Ammon's horn (tissue), 1 donor: ENCODE measurements around the gene DNER.
A peak's percentile ranks its signal among the peaks of the same experiment; 100 is the strongest.
"Not testable (repeated sequence)": the region's sequence is repeated elsewhere in the genome, so short reads cannot be mapped to it uniquely, and the experiment has no call there.

Experiments used
- DNase-seq: peaks from one replicate; pipeline ENCODE4 v3.0.0-alpha.2; 2016; ENCODE audit warnings: low spot score

The DNER gene

DNA sequence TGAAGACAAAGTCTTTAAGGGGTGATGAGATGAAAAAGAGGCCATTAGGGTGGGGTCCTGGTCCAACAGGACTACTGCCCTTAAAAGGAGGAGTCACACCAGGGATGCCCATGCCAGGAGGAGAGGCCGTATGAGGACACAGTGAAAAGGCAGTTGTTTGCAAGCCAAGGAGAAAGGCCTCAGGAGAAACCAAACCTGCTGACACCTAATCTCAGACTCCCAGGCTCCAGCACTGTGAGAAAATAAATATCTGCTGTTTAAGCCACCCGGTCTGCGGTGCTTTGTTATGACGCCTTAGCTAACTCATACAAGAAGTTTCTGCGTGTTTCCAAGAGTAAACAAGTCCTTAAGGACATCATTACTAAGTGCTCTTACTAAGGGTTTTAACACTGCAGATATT is 93.6 kb downstream of the DNER start:
- no peak for DNase-seq

DNA sequence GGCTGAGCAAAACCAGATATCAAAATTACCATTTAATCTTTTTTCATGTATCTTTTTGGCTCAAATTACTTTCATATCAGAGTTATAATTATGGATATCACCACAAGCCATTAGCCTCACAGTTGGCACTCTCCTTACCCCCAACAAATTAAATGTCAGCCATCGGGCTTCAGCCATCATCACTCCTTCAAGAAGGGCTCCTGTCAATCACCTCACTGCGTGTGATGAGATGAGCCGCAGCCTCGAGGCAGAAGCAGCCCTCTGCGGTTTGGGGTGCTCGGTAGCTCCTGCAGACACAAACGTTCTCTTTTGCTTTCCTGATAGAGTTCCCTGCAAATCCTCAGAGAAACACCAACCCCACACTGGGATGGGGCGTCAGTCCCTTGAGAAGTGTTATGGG is 94.1 kb downstream of the DNER start:
- DNase-seq, result no peak

DNA sequence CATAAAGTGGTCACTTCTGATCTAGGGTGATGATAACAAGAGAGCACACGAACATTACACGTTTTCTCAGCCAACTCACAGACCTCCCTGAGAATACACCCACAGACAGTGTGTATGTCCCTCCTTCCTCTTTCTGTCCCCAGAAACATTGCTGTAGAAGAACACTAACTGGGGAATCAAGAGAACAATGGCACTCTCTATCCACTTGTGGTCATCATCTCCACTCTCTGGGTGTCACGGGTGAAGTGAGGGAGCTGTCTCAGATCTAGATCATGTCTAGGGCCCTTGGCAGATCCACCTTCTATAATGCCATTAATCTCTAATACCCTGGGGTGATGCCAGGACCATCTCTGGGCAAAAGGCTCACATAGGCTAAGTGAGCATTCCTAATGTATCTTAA is 97.9 kb downstream of the DNER start:
- peak; percentile 24 for DNase-seq

DNA sequence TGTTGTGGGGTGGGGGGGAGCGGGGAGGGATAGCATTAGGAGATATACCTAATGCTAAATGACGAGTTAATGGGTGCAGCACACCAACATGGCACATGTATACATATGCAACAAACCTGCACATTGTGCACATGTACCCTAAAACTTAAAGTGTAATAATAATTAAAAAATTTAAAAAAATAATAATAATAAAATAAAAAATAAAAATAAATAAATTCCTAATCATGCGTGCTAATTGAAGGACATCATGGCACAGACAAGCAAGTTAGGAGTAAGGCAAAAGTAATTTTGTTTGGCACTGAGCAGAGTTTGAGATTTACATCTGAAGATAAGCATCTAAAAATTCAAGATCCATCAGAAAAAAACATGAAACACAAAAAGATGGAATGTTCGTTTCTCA is 100.3 kb downstream of the DNER start:
- DNase-seq, result not testable (repeated sequence)

DNA sequence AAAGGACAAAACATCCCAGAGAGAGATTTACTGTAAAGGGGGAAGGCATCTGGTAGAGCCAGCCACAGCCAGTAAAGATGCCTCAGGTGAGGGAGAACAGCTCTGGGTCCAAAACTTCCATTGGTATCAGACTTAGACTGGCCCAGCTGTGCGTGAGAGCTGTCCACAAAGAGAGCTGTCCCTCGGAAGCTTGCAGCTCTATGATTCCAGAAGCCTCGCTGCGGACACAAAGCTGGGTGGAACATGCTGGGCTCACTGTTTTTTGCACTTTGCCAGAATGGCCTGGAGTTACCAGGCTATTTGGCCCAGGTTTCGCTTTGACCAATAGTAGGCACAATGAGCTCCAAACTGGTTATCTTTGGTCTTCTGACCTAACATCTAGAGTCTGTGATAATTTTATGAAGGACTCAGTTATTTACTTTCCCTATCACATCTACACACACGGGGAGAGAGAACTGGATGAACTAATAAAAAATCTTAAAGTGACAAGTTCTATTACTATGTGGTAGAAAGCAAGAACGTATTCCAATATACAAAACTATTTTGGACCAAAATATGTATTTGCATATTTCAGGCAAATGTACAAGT is 101.9 kb downstream of the DNER start:
- DNase-seq, result peak; percentile 48

DNA sequence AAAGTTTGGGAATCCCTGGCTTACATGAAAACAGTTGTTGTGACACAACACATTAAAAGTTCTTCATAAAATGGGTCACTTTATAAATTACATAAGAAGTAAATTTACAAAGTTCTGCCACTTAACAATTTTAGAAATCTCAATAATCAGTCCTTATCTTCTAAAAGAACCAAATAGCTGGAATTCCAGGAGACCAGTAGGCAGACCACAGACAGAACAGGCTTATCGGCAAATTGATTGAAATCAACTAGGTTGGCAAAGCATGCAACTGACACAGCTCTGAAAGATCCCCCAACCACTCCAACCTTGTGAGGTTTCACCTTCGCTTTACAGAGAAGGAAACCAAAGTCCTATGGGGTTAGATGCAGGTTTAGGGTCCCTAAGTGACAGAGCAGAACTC is 103.0 kb downstream of the DNER start:
- no peak for DNase-seq

DNA sequence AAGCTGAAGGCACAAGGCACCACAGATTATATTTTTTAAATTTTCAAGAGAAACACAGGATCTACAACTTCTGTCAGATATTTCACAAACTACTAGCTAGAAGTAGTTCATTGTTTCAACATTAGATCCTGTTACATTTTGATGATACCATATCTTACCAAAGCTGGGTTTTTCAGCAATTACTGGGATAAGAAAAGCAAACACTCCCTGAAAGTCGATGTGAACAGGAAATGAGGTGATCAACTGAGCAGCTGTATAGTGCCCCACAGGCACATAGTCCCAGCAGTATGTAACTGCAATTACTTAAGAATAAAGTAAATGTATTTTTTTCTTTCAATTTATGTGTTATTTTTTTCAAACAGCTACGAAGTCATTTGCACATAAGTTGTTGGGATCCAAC is 103.5 kb downstream of the DNER start:
- DNase-seq, result no peak

DNA sequence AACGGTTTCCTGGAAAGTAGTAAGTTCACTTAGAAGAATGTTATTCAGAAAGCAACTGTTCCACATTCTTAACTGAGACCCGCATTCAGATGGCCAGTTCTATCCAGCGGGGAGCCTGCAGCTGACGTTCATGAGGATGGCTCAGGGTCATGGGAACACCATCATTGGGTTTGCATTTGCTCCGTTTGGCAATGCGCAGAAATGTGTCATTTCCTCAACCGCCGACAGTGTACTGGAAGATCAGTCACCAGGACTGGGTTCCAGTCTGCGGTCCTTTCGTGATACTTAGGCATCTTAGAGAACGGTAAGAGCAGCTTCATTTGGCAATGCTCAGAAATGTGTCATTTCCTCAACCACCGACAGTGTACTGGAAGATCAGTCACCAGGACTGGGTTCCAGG is 104.0 kb downstream of the DNER start:
- DNase-seq, result no peak

DNA sequence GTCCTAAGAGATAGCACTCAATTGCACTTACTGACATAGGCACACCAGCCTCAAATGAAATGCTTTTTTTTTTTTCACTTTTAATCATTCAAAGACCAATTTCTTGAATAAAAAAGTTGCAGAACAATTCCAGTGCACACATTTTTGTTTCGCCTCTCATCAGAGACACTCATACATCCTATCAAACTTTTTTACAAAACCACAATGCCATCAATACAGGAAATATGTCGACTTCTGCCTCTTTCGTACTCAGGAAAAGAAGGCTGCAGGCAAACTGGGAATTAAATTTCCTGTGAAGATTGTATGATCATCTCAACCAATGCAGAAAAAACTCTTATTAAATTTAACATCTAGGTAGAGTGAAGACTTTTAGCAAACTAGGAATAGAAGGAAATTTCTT is 112.4 kb downstream of the DNER start:
- DNase-seq, result no peak

DNA sequence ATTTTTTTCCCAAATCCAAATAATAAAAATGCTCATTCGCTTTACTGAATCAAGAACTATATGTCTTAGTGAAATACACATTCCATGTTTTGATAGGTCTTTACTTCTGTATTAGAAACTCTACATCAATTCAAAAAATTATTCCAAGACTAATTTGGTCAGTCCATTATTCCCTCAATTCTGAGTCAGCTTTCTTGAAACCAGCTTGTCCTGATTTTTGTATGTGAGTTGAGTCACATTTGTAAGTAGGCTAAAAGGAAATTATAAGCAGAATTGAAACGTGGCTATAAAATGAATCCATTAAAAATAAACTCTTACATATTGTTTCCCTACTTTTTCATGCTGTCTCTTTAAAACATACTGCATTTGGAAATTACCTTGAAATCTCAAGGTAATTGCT is 113.0 kb downstream of the DNER start:
- DNase-seq, result no peak

DNA sequence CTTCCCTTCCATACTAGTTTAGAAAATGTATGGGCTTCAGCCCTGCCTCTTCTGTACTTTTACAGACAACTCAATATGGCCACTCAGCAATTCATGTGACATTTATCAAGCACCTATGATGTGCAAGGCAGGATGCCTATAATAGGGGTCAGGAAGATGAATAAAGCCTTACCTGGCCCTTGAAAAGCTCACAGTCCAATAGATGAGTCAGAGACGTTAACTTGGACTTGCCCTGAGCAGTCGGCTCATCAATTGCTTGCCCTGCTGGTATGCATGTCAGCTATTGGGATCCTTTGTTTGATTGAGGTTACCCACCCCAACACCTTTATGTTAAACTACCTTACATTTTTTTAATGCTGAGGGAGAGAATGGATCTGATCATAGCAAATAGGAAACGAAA is 116.1 kb downstream of the DNER start:
- DNase-seq, result no peak

DNA sequence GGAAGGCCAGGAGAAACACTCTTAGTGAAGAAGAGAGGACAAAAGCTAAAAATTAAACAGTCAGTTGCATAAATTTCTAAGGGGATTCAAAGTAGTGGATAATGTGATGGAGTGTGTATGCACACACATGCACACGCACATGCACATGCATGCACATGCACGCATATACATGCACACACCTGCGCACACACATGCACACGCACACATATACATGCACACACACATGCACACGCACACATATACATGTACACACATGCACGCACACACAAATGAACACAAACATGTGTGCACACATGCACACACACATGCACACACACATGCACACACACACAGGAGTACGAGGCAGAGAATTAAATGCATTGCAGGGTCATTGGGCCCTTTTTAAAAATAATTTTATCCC is 117.6 kb downstream of the DNER start:
- DNase-seq, result no peak

DNA sequence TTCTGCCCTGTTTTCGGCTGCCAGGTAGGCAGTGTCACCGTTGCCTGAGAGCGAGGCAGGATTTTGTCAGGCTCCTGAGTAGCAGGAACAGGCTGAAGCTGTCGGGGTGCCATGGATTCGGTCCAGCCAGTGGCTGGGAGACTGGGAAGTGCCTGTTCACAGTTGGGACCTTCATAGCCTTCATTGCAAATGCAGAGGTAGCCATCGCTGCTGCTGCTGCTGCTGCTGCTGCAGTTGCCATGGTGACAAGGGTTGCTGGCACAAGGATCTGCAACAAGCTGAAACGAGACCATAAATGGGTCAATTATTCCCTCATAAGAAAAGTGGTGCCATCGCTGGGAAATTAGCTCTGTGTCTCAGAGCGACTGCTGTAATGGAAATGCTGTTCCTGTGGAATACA is 122.7 kb downstream of the DNER start:
- peak; percentile 87 for DNase-seq

DNA sequence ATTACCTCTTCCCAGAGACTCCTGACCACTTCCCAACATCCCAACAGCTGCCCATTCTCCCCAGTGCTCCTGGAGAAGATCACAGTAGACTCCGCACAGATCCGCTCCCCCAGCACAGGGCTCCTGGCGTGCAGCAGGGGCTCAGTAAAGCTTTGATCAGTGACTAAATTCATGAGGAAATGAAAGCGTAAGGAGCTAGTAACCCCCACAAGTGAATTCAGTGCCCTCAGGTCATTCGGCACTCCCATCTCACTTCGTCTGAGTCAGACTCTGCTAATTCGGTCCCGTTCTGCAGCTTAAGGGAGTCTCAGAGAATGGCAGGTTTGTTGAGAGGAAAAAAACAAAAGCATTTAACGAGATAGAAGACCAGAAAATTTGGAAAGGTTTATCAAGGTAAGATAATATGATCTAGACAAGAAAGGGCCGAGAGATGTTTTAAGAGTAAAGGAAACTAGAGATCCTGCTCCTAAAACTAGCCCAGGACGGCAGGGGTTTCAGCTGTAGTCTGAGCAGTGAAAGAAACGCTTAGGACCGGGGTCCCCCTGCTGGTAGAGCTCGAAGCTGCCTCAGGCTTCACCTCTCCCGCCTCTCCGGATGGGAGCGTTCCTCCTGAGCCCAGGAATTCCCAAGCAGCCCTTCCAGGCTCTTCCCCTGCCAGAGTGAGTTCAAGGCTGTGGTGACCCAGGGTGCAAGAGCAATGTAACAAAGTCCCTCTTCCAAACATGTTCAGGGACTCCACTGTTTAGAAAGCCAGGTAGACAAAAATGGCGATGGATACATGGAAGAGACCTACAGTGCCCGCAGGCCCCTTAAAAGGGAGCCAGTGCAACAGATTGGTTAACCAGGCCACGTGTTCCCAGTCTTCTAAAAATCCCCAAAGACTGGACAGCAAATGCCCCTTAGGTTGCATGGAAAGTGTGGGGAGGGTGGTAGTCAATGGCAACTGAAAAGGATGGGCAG is 127.3 kb downstream of the DNER start:
- DNase-seq, result peak; percentile 90

DNA sequence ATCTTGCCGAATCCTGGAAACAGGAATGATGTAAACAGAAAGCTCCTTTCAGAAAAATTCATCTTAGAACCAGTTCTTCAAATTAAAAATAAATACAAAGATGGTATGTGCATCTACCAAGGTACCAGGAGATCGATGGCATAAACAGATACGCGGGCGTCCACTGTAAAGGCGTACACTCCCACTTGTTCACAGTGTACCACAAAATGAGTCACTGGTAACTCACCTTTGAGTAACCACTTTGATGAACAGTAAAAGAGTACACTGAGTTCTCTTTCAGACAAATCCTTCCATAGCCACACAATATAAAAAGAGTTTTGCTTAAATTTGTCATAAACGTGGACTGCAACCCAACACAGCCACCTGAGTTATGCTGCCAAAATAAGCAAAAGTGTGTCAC is 128.3 kb downstream of the DNER start:
- no peak for DNase-seq

DNA sequence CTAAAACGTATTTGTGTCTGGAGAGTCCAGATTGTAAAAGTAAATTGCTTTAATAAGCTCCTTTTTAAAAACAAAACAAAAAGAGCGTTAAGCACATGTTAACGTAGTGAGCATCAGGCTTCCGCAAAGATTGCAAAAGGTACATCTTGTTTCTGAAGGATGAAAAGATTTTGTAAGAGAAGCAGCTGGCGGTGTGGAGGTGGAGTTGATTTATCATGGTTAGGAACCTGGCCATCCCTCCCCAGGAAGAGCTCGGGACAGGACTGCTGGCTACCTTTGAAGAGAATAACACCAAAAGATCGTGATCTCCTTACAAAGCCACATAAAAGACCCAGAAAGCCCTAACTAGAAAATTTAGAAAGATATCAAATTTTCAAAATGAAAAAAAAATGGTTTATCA is 132.2 kb downstream of the DNER start:
- DNase-seq, result no peak

DNA sequence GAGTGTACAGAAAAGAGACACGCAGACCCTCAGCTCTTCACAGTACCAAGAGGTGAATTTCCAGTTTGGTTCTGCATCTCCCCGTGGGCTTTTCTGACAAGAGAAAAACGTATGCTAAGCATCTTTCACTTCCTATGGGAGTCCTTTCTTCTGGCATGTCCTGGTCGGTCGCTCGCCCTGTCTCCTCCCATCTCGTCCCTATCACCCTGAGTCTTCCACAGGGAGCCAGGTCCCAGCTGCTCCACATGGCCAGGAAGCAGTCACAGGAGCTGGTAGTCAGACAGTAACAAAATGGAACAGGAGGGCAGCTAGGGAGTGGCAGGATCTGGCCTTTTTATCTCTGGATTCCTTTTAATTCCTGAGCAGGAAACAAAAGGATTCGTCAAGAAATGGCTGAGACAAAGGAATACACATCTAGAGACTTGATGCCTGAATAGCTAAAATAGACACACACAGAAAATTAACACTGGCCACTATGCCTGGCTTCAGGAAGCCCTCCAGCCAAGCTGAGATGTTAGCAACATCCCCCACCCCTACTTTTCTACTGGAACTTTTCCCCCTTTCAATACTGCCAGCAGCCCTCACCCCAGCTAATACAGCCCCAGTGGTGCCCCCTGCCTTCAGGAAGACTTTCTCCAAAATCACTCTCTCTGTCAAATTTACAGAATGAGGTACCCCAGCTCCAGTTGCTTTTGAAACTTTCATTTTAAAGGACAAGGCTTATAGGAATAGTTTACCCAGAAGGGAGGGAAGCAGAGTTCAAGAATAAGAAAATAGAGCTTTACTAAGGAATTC is 136.1 kb downstream of the DNER start:
- DNase-seq, result no peak

DNA sequence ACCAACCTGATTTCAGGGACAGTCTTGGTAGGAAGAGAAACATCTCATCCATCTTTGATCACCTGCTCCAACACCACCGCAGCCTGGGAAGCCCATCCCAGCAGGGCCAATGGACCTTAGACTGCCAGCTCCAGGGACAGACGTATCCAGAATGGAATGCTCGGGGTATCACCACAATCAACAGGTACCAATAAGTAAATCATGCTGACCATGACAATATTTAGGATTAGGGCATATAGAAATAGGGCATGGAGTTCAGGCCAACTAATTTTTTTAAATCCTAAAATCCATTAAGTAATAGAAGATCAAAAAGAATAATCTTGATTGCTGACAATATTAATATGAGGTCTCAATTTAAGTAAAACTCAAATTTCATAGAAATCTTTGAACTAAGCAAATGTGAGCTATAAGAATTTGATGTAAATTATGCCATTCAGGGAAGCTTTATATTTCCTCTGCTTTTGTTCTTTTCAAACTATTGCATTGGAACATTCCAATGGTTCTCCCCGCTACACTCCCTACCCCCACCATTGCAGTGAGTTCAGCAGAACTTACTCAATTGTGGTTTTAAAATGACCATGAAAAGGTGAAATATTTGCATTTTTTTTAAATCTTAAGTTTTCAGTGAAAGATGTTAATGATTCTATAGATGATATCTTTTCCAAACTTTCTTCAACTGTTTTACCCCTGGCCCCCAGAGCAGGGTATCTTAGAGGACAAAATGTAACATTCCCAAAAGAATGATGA is 138.6 kb downstream of the DNER start:
- DNase-seq, result no peak

DNA sequence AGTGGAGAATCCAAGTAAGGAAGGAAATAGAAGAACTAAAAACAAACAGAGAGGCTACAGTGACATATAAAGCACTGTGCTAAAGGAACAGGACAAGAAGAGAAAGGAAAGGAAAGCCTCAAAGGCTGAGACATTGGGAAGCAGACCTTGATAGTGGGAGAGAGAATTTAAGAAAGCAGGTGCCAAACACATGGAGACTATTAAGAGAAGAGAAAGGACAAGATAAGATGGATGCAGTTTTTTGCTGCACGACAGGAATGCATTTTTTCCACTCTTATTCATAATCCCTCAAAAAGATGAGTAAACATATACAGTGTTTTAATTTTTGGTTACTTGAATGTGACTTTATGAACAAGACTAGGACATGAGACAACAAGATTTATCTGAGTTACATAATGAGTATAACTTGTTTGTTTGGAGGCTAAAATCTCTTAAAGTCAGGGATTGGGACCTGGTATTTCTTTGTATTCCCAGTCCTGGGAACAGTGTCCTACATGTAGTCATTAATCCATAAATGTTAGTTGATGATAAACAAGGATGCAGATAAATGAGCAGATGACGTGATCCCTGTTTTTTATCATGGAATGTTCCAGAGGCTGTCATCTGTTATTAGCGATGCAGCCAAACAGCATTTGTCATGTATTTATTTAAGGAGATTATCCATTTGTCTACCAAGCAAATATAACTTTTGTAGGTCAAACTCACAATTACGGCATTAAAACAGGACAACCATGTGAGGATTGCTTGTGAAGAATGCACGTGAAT is 141.7 kb downstream of the DNER start:
- no peak for DNase-seq

DNA sequence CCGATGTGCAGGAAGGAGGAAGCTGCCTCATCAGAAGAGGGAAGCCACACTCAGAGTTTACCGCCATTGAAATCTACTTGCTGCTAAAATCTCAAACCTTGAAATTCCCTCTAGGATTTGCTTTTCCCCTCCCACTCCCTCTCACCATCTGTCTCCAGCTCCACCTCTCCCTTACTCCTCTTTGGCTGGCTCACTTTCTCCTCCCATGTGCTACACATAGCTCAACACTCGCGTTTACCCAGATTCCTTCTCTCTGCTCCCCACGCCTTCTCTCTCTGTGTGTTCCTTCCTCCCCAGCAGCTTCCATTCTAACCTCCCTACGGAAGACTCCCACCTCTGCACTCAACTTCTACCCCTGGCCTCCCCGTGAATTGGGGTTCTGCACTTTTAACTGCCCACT is 143.1 kb downstream of the DNER start:
- peak; percentile 60 for DNase-seq

DNA sequence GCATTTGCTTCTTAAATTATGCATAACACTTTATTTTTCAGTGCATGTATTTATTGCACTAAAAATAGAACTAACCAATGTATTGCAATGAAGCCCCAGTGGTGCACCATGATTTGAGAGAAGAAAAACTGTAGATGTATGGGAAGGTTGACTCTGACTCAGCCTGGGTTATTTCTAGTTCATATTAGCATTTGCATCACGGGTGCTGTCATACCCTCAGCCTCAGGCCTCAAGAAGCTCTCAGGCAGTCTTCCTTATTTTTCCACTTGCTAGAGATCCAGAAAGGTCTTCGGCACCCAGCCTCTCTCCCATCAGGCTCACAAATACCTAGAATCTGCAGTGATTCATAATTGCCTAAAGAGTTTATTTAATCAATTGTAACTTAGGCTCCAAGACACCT is 148.0 kb downstream of the DNER start:
- no peak for DNase-seq
